Suprapubic skin (tissue), 4 donors: ENCODE results near the gene GAPDHS.

ENCODE experiments used
- EP300 ChIP-seq: sonication (generic); formaldehyde crosslinking; IDR thresholded peaks from one replicate; pipeline ENCODE4 v1.6.1; 2017; ENCODE audit warnings: antibody characterized with exemption
- POLR2A ChIP-seq, 2 donors: fragments of 450-650 bp; IDR thresholded peaks; one replicate each; pipeline ENCODE4 v1.6.1; 2017; ENCODE audit warnings: antibody characterized with exemption in 2 of 2, mild to moderate bottlenecking in 2 of 2, moderate library complexity in 2 of 2
- POLR2AphosphoS5 ChIP-seq, 3 donors: sonication (generic); formaldehyde crosslinking; IDR thresholded peaks; one replicate each; pipeline ENCODE4 v1.6.1; 2017; ENCODE audit warnings: antibody characterized with exemption in 3 of 3
- TF ChIP-seq, protein P1 (sequence below), 2 donors: fragments of 200-600 bp in 1 of 2; fragments of 450-650 bp in 1 of 2; sonication (generic) in 1 of 2; IDR thresholded peaks; one replicate each; pipeline ENCODE4 v1.5.1; 2016 to 2019; ENCODE audit warnings: antibody characterized with exemption in 2 of 2, mild to moderate bottlenecking in 1 of 2, moderate library complexity in 1 of 2

DNA sequence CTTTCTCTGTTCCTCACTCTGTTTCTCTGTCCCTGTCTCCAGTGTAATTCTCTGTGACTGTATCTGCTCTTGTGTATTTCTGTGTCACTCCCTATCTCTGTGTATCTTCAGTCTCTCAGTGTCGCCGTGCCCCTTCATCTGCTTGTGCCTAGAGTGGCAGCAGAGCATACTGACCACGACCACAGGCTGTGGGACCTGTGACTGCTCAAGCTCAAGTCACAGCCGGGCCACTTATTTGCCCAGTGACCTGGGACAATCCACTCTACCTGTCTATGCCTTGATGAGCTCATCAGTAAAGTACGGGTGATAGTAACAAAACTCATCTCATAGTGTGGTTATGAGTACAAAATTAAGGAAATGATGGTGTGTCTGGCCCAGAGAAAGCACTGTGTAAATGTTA lies 20.8 kb downstream of the GAPDHS start:
- TF ChIP-seq, protein P1, sequence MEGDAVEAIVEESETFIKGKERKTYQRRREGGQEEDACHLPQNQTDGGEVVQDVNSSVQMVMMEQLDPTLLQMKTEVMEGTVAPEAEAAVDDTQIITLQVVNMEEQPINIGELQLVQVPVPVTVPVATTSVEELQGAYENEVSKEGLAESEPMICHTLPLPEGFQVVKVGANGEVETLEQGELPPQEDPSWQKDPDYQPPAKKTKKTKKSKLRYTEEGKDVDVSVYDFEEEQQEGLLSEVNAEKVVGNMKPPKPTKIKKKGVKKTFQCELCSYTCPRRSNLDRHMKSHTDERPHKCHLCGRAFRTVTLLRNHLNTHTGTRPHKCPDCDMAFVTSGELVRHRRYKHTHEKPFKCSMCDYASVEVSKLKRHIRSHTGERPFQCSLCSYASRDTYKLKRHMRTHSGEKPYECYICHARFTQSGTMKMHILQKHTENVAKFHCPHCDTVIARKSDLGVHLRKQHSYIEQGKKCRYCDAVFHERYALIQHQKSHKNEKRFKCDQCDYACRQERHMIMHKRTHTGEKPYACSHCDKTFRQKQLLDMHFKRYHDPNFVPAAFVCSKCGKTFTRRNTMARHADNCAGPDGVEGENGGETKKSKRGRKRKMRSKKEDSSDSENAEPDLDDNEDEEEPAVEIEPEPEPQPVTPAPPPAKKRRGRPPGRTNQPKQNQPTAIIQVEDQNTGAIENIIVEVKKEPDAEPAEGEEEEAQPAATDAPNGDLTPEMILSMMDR (IDR thresholded peaks at IDR 0.05), result no peak
- no peak for TF ChIP-seq POLR2A (IDR thresholded peaks at IDR 0.05)
- TF ChIP-seq EP300, result no peak
- TF ChIP-seq POLR2AphosphoS5 (IDR thresholded peaks at IDR 0.05), result no peak
